Fibroblast of the aortic adventitia (primary cell): Measurements from ENCODE around the gene FMN1. TPM values are rescaled to one million over a fixed set of nuclear protein-coding genes. Genes with fewer than 3 reads are reported as not detected.
A peak's percentile ranks its signal among the peaks of the same experiment; 100 is the strongest.
"Not testable (repeated sequence)": the region's sequence is repeated elsewhere in the genome, so short reads cannot be mapped to it uniquely, and the experiment has no call there.

Experiments used
- DNase-seq: peaks from one replicate; pipeline ENCODE4 v3.0.0-alpha.2; 2010; ENCODE audit warnings: low read depth
- H3K4me3 ChIP-seq: 2 replicates; pipeline ENCODE4 v1.5.1; 2011; ENCODE audit warnings: low read depth, mild to moderate bottlenecking, control low read depth, low read length, moderate library complexity
- CTCF ChIP-seq: IDR thresholded peaks from 2 replicates; pipeline ENCODE4 v1.5.1; 2011; ENCODE audit warnings: mild to moderate bottlenecking, low read length, control low read depth, inconsistent platforms; ENCODE audit not compliant: insufficient read depth
- total RNA-seq: library from RNA; depleted of rRNA; stranded (reverse); fragments of >200 nt; gene quantifications from 2 replicates; pipeline ENCODE4 v1.2.3, GENCODE V29; 2012; ENCODE audit warnings: low replicate concordance

The FMN1 gene
- total RNA-seq, 1 donor: 1.1 TPM

- no peak overlapping the region for H3K4me3 ChIP-seq
- no peak for TF ChIP-seq CTCF
- DNase-seq: peak; percentile 95
These were observed 241.5 kb downstream of the FMN1 start for GRCh38 chr15:32952901-32953532.

GRCh38 chr15:32951736-32952464 is 242.6 kb downstream of the FMN1 start:
- peak; percentile 30 for DNase-seq
- no peak for TF ChIP-seq CTCF
- no peak overlapping the region for H3K4me3 ChIP-seq

GRCh38 chr15:32950051-32950450 is 244.5 kb downstream of the FMN1 start:
- DNase-seq, H3K4me3 ChIP-seq: not testable (repeated sequence)

- H3K4me3 ChIP-seq: no peak overlapping the region
- no peak for TF ChIP-seq CTCF
- no peak for DNase-seq
These were observed 248.3 kb downstream of the FMN1 start for GRCh38 chr15:32946210-32946609.

GRCh38 chr15:32944431-32944830 is 250.1 kb downstream of the FMN1 start:
- TF ChIP-seq CTCF: no peak
- H3K4me3 ChIP-seq: no peak overlapping the region

GRCh38 chr15:32943711-32944110 is 250.8 kb downstream of the FMN1 start:
- DNase-seq: peak; percentile 64
- no peak for TF ChIP-seq CTCF
- H3K4me3 ChIP-seq: no peak overlapping the region

More at GRCh38 chr15:32944431-32944830, 250.1 kb downstream of the FMN1 start:
- no peak for DNase-seq

GRCh38 chr15:32942401-32942841 is 252.1 kb downstream of the FMN1 start:
- H3K4me3 ChIP-seq: no peak overlapping the region
- no peak for TF ChIP-seq CTCF
- peak; percentile 80 for DNase-seq
